Measurements from ENCODE around the gene BTF3. TPM values are rescaled to one million over a fixed set of nuclear protein-coding genes. Genes with fewer than 3 reads are reported as not detected.

The BTF3 gene
- total and polyA plus RNA-seq, 2 experiments from 2014 or later: 249 to 595 TPM

- H2AFZ ChIP-seq: no peak overlapping the region
- in situ Hi-C loops (cut with MboI): no loop called here
- H3K9me3 ChIP-seq (ENCODE audit: low read depth): no peaks in the 10 kb centered on the region
- H4K20me1 ChIP-seq (ENCODE audit: insufficient read depth): no peaks in the 10 kb centered on the region
- no peaks in the 10 kb centered on the region for H3K4me1 ChIP-seq (ENCODE audit: insufficient read depth)
- H3K27ac ChIP-seq: no peak overlapping the region
- no peaks in the 10 kb centered on the region for H3F3A ChIP-seq (ENCODE audit: insufficient read depth)
- H3K4me3 ChIP-seq: no peak overlapping the region
- H3K79me2 ChIP-seq (ENCODE audit: insufficient read depth): no peaks in the 10 kb centered on the region
- H3K9me2 ChIP-seq (ENCODE audit: insufficient read depth): no peaks in the 10 kb centered on the region
- H3K9ac ChIP-seq: no peak overlapping the region
- 69 to 76% methylated on average over 2 of the region's 2 CpGs for WGBS, 2 experiments (ENCODE audit: low coverage in 1 of 2, low lambda C conversion rate in 2 of 2, missing lambda C conversion rate in 2 of 2)
- DNase-seq: no peak
- H3K36me3 ChIP-seq (ENCODE audit: low read depth): no peaks in the 10 kb centered on the region
- H3K27me3 ChIP-seq (replicated peaks; ENCODE audit: insufficient read depth): no peaks in the 10 kb centered on the region
- TF ChIP-seq EZH2phosphoT487 (IDR thresholded peaks at IDR 0.05; ENCODE audit: insufficient read depth, low read depth) (no peak), EZH2 (IDR thresholded peaks at IDR 0.05; ENCODE audit: insufficient read depth, poor library complexity, severe bottlenecking) (no peak)
- no peak overlapping the region for H3K4me2 ChIP-seq (ENCODE audit: unreplicated experiment)
These were observed 8.2 kb upstream of the BTF3 start for GRCh38 chr5:73490088-73490487.

GRCh38 chr5:73491155-73491554, 7.1 kb upstream of the BTF3 start:
- Histone ChIP-seq H3K27me3 (replicated peaks; ENCODE audit: insufficient read depth) (no peaks in the 10 kb centered on the region), H3K27ac (no peak overlapping the region), H3K36me3 (ENCODE audit: low read depth) (no peaks in the 10 kb centered on the region), H4K20me1 (ENCODE audit: insufficient read depth) (no peaks in the 10 kb centered on the region), H3K4me3 (no peak overlapping the region), H3K4me2 (ENCODE audit: unreplicated experiment) (no peak overlapping the region), H2AFZ (no peak overlapping the region), H3K9me3 (ENCODE audit: low read depth) (no peaks in the 10 kb centered on the region), H3K79me2 (ENCODE audit: insufficient read depth) (no peaks in the 10 kb centered on the region), H3K4me1 (ENCODE audit: insufficient read depth) (no peaks in the 10 kb centered on the region), H3K9me2 (ENCODE audit: insufficient read depth) (no peaks in the 10 kb centered on the region), H3F3A (ENCODE audit: insufficient read depth) (no peaks in the 10 kb centered on the region), H3K9ac (no peak overlapping the region)
- WGBS, 2 experiments (ENCODE audit: low coverage in 1 of 2, low lambda C conversion rate in 2 of 2, missing lambda C conversion rate in 2 of 2): 46 to 60% methylated on average over 1 of the region's 1 CpG
- in situ Hi-C loops (cut with MboI): no loop called here
- no peak for TF ChIP-seq EZH2phosphoT487 (IDR thresholded peaks at IDR 0.05; ENCODE audit: insufficient read depth, low read depth)
- TF ChIP-seq EZH2 (IDR thresholded peaks at IDR 0.05; ENCODE audit: insufficient read depth, poor library complexity, severe bottlenecking): no peak
- no peak for DNase-seq

- Histone ChIP-seq H3K9me2 (ENCODE audit: insufficient read depth) (no peaks in the 10 kb centered on the region), H3K27me3 (replicated peaks; ENCODE audit: insufficient read depth) (no peaks in the 10 kb centered on the region), H3K27ac (no peak overlapping the region), H3K4me3 (no peak overlapping the region), H4K20me1 (ENCODE audit: insufficient read depth) (no peaks in the 10 kb centered on the region), H3K9ac (no peak overlapping the region), H3K4me2 (ENCODE audit: unreplicated experiment) (no peak overlapping the region), H3K36me3 (ENCODE audit: low read depth) (no peaks in the 10 kb centered on the region), H3F3A (ENCODE audit: insufficient read depth) (peaks cover 12% of the 10 kb centered on the region), H3K4me1 (ENCODE audit: insufficient read depth) (peaks cover 8% of the 10 kb centered on the region; the same call in 1 of the 2 replicates), H2AFZ (no peak overlapping the region), H3K79me2 (ENCODE audit: insufficient read depth) (peaks cover 2% of the 10 kb centered on the region), H3K9me3 (ENCODE audit: low read depth) (no peaks in the 10 kb centered on the region)
- no peak for TF ChIP-seq EZH2 (IDR thresholded peaks at IDR 0.05; ENCODE audit: insufficient read depth, poor library complexity, severe bottlenecking)
- TF ChIP-seq EZH2phosphoT487 (IDR thresholded peaks at IDR 0.05; ENCODE audit: insufficient read depth, low read depth): no peak
- DNase-seq: no peak
- in situ Hi-C loops (cut with MboI): no loop called here
- WGBS, 2 experiments (ENCODE audit: low coverage in 1 of 2, low lambda C conversion rate in 2 of 2, missing lambda C conversion rate in 2 of 2): 67 to 71% methylated on average over 3 of the region's 3 CpGs
These were observed 4.8 kb upstream of the BTF3 start for GRCh38 chr5:73493421-73493820.

DNA sequence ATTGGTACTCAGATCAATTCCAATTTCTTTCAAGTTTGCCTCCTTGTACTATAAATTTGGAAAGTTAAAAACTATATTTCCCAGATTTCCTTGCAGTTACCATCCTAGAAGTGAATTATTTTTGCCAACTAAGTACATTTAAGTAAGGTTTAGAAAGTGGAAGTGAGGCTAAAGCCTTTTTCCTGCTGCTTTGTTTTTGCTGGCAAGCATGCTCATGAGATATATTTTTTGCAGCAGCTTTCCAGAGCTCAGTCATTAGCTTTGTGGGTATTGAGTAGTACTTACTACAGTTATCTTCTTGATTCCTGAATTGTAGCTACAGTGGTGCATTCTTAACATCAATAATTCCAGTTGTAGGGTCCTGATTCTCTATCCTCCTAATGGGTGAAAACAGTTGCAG, 3.5 kb upstream of the BTF3 start:
- in situ Hi-C loops (cut with MboI): no loop called here
- H3K9ac ChIP-seq: no peak overlapping the region
- H3F3A ChIP-seq (ENCODE audit: insufficient read depth): peaks cover 12% of the 10 kb centered on the region
- peaks cover 10% of the 10 kb centered on the region for H3K4me1 ChIP-seq (ENCODE audit: insufficient read depth)
- H3K79me2 ChIP-seq (ENCODE audit: insufficient read depth): peaks cover 15% of the 10 kb centered on the region
- no peaks in the 10 kb centered on the region for H3K36me3 ChIP-seq (ENCODE audit: low read depth)
- H3K27me3 ChIP-seq (replicated peaks; ENCODE audit: insufficient read depth): no peaks in the 10 kb centered on the region
- H3K9me3 ChIP-seq (ENCODE audit: low read depth): no peaks in the 10 kb centered on the region
- no peaks in the 10 kb centered on the region for H4K20me1 ChIP-seq (ENCODE audit: insufficient read depth)
- no peak overlapping the region for H3K4me3 ChIP-seq
- DNase-seq: no peak
- no peaks in the 10 kb centered on the region for H3K9me2 ChIP-seq (ENCODE audit: insufficient read depth)
- no peak for TF ChIP-seq EZH2 (IDR thresholded peaks at IDR 0.05; ENCODE audit: insufficient read depth, poor library complexity, severe bottlenecking)
- TF ChIP-seq EZH2phosphoT487 (IDR thresholded peaks at IDR 0.05; ENCODE audit: insufficient read depth, low read depth): no peak
- no peak overlapping the region for H2AFZ ChIP-seq
- no peak overlapping the region for H3K27ac ChIP-seq
- H3K4me2 ChIP-seq (ENCODE audit: unreplicated experiment): no peak overlapping the region

DNA sequence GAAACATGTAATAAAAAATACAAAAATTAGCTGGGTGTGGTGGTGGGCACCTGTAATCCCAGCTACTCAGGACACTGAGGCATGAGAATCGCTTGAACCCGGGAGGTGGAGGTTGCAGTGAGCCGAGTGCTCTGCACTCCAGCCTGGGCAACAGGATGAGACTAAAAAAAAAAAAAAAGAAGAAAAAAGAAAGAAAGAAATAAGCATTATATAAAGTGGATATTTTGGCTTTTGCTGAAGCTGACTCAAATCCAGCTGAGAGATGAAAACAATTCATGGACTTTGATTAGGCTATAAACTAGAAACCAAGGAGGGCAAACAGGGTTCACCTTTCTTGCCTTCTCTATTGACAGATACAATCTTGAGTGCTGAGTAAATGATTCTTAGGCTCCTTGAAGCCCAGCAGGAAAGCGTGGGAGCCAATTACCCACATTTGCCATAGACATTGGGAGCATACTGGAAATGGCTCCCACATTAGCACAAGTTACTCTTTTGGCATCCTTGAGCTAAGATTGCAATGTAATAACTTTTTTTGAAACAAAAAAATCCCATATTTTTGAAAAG, 2.4 kb upstream of the BTF3 start:
- Histone ChIP-seq H3K27ac (no peak overlapping the region), H3F3A (ENCODE audit: insufficient read depth) (peaks cover 12% of the 10 kb centered on the region), H2AFZ (no peak overlapping the region), H3K9me3 (ENCODE audit: low read depth) (no peaks in the 10 kb centered on the region), H3K9me2 (ENCODE audit: insufficient read depth) (no peaks in the 10 kb centered on the region), H3K4me2 (ENCODE audit: unreplicated experiment) (no peak overlapping the region), H3K4me3 (no peak overlapping the region), H3K4me1 (ENCODE audit: insufficient read depth) (peaks cover 21% of the 10 kb centered on the region), H3K36me3 (ENCODE audit: low read depth) (peaks cover 11% of the 10 kb centered on the region), H3K9ac (no peak overlapping the region), H3K79me2 (ENCODE audit: insufficient read depth) (peaks cover 27% of the 10 kb centered on the region), H4K20me1 (ENCODE audit: insufficient read depth) (peaks cover 6% of the 10 kb centered on the region; the same call in 1 of the 2 replicates), H3K27me3 (replicated peaks; ENCODE audit: insufficient read depth) (no peaks in the 10 kb centered on the region)
- TF ChIP-seq EZH2phosphoT487 (IDR thresholded peaks at IDR 0.05; ENCODE audit: insufficient read depth, low read depth) (no peak), EZH2 (IDR thresholded peaks at IDR 0.05; ENCODE audit: insufficient read depth, poor library complexity, severe bottlenecking) (no peak)
- in situ Hi-C loops (cut with MboI): no loop called here
- DNase-seq: no peak
- 96 to 97% methylated on average over 4 of the region's 4 CpGs for WGBS, 2 experiments (ENCODE audit: low coverage in 1 of 2, low lambda C conversion rate in 2 of 2, missing lambda C conversion rate in 2 of 2)

Measured in GM23248 (cell line).